GM18870 (cell line): Measurements from ENCODE around the gene TRPM2.
"Not testable (repeated sequence)": the region's sequence is repeated elsewhere in the genome, so short reads cannot be mapped to it uniquely, and the experiment has no call there.

Experiments used
- ATAC-seq: cut with Tn5 transposase; IDR thresholded peaks from one replicate; pipeline ENCODE4 v1.9.1; 2021; ENCODE audit warnings: moderate library complexity; ENCODE audit not compliant: unreplicated experiment

Gene TRPM2

GRCh38 chr21:44351535-44352252 is 1.7 kb upstream of the TRPM2 start:
- no peak for ATAC-seq

GRCh38 chr21:44352253-44352860 is 1.1 kb upstream of the TRPM2 start:
- no peak for ATAC-seq

DNA sequence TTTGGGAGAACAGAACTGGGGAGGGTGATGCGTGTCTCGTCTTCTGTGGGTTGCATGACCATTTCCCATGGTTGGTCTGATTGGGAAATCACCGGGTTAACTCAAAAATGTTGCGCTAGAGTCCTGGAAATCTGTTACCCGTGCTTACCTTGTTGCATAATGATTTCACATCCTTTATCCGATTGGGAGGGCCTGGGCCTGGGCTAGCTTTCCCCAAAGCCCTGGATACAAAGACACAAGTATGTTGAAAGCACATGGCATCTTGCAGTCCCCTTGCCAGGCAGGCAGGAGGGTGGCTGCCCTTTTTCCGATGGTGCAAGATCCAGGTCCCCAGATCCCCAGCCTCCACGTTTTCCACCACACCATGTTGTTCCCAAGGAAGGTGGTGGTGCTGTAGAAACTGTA is 582 bp downstream of the TRPM2 start:
- ATAC-seq = no peak

DNA sequence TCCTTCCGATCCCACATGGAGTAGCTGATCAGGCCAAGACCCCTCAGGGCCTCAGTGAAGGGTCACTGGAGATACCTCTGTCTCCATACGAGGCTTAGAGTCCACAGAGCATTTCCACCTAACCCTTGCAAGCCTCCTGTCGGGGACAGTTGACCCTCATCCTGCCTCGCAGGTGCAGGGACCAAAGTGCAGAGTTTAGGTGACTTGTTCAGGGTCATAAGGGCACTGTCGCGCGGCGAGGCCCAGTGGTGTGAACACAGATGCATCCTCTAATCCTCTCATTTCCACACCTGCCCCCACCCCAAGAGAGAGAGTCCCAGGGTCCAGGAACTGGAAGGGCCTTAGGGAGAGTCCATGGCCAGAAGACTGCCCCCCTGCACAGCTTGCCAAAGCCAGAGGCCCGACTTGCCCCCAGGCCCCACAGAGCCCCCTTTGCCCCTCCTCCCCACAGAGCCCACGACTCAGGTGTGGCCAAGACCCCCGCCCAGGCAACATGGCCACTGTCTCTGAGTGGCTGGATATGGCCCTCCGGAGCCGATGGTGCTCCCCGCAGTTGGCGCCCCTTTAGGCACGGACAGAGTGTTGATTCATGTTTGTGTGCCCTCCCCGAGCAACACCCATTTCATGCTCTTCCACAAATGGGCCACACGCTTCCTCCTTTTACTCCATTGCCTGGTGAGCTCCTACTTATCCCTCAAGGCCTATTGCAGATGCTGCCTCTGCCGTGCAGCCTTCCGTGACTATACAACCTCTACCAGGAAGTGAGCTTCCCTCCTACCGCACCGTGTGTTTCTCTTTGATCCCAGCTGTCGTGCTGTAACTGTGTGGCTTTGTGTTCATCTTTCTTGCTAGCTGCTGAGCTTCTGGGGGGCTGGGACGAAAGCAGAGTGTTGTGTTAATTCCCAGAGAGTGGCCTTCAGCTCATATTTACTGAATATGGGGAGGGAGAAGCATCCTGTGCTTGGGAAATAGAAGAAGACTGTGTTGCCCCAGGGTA is 1.7 kb downstream of the TRPM2 start:
- no peak for ATAC-seq

DNA sequence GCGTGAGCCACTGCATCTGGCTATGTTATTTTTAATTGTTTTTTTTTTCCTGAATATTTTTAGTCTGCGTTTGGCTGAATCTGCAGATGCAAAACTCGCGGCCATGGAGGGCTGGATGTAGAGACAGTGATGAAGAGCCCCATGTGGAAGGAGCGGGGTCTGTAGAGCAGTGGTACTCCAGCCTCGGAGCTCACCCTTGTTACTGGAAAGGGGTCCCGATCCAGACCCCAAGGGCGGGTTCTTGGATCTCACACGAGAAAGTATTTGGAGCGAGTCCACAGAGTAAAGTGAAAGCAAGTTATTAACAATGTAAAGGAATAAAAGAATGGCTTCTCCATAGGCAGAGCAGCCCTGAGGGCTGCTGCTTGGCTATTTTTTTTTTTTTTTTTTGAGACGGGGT is 2.7 kb downstream of the TRPM2 start:
- ATAC-seq = no peak

DNA sequence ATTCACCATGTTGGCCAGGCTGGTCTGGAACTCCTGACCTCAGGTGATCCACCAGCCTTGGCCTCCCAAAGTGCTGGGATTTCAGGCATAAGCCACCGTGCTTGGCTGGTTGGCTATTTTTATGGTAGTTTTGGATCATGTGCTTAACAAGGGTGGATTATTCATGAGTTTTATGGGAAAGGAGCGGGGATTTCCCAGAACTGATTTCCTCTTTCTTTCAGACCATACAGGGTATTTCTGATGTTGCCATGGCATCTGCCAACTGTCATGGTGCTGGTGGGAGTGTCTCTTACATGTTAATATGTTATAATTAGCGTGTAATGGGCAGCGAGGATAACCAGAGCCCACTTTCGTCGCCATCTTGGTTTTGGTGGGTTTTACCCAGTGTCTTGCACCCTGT is 3.2 kb downstream of the TRPM2 start:
- ATAC-seq = no peak

GRCh38 chr21:44357064-44357837 is 3.8 kb downstream of the TRPM2 start:
- no peak for ATAC-seq

DNA sequence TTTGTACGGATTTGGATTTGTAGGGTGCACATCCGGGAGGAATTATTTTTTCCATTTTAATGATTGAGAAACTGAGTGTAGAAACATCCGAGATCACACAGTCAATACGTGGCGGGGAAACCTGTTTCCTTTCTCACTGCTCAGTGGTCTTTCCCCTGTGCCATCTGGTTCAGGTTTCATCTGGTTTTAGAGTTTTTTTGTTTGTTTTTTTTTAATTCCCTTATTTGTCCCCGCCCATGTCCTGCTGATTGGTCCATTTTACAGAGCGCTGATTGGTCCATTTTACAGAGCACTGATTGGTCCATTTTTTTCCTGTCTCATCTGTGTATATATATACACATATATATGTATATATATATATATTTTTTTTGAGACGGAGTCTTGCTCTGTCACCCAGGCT is 6.0 kb downstream of the TRPM2 start:
- no peak for ATAC-seq

GRCh38 chr21:44360159-44360558 is 6.7 kb downstream of the TRPM2 start:
- ATAC-seq = no peak

- ATAC-seq = not testable (repeated sequence)
These were observed 8.5 kb downstream of the TRPM2 start for GRCh38 chr21:44361903-44362302.

DNA sequence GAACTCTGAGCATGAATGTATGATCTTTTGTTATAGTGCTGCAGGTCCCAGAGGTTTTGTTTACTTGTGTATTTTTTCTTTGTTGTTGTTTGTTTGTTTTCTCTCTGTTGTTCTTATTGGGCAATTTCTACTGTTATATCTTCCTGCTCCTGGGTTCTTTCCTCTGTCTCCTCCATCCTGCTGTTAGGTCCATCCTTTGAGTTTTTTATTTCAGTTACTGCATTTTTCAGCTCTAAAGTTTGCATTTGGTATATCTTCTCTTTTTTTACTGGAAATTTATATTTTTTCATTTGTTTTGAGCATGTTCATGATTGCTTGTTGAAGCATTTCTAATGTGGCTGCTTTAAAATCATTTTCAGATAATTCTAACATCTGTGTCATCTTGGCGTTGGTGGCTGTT is 9.9 kb downstream of the TRPM2 start:
- no peak for ATAC-seq

DNA sequence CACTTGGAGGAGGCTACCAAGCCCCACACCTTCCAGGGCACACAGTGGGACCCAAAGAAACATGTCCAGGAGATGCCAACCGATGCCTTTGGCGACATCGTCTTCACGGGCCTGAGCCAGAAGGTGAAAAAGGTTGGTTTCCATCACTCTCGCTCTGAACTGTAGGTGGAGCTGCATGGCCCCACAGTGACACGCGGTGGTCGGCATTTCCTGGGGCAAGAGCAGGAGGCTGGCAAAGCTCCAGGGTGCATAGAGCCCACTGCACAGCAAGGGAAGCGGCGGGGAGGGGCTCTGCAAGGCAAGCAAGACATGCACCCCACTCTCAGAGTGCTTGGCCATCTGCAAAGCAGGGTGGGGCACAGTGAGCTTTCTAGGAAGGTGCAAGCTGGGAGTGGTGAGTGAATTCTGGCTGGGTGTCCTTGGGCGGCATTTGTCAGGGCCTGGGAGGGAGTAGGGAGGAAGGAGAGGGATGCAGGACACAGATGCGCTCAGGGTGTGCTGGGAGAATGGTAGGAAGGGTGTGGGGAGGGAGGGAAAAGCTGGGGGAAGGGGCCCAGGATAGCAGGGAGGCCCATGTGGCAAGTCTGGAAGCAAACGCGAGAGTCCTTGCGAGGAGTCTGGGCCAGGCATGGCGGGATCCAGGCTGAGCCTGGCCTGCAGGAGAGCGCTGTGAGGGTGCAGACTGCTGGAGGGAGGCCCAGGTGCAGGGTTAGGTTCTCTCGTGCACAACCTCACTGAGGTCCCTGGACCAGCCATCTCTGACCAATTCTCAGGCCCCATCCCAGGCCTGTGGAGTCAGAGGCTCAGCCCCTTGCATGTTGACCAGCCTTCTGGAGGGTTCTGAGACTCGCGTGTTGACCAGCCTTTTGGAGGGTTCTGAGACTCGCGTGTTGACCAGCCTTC is 11.0 kb downstream of the TRPM2 start:
- no peak for ATAC-seq

- ATAC-seq = no peak
These were observed 12.0 kb downstream of the TRPM2 start for GRCh38 chr21:44365251-44365966.

GRCh38 chr21:44365967-44366585 is 12.7 kb downstream of the TRPM2 start:
- no peak for ATAC-seq

- no peak for ATAC-seq
These were observed 13.3 kb downstream of the TRPM2 start for GRCh38 chr21:44366586-44367211.

DNA sequence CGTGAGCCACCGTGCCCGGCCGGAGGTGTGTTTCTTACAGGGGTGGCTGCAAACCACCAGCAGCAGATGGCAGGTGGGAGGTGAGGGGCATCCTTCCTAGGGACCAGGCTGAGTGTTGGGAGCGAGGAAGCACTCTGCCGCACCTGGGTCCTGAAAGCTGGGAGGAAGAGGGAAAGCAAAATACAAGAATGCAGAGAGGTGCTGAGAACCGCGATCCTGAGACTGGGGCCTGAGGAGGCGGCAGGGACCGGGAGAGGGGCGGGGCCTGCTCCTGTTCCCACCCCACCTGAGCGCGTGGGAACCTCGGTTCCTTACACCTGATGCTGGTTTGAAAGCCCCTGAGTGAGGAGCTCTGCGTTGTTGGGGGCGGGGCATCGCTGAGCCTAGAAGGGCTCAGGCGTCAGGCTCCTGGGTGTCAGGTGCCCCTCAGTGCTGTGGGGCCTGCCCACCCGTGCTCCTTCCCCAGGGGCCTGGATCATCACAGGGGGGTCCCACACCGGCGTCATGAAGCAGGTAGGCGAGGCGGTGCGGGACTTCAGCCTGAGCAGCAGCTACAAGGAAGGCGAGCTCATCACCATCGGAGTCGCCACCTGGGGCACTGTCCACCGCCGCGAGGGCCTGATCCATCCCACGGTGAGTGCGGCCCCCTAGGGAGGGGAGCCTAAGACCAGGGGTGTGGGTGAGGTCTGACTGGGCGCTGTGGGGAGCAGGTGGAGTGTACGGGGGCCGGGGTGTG is 15.5 kb downstream of the TRPM2 start:
- no peak for ATAC-seq

GRCh38 chr21:44370027-44370735 is 16.8 kb downstream of the TRPM2 start:
- no peak for ATAC-seq
